Measurements from ENCODE around the gene BLOC1S3.
"Not testable (repeated sequence)": the region's sequence is repeated elsewhere in the genome, so short reads cannot be mapped to it uniquely, and the experiment has no call there.

The BLOC1S3 gene

DNA sequence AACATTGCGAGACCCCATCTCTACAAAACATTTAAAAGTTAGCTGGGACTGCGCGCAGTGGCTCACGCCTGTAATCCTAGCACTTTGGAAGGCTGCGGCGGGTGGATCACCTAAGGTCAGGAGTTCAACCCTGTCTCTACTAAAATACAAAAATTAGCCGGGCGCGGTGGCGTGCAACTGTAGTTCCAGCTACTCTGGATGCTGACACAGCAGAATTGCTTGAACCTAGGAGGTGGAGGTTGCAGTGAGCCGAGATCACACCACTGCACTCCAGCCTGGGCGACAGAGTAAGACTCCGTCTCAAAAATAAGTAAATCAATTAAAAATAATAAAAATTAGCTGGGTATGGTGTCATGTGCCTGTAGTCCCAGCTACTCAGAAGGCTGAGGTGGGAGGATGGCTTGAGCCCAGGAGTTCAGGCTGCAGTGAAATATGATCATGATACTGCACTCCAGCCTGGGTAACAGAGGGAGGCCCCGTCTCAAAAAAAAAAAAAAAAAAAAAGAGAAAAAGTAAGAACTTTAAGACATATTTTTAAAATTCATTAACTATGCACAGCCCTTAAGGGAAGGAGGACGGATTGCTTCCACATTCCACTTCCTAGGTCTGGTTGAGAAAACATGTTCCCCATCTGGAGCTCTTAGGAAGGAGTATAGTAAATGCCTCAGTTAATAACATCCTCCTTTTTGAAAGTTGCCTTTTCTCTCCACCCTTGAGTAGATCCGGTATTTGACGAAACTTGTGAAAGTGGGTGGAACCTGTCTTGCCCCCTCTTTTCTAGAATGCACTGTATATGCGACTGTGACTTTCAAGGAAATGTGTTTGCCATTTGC lies 40.5 kb downstream of the BLOC1S3 start:
- Histone ChIP-seq H3K27me3 (ENCODE audit: low read depth, low read length) (peaks cover 30% of the 10 kb centered on the region), H3K9me3 (ENCODE audit: control insufficient read depth in 1 of 2, low read length in 2 of 2) (no peaks in the 10 kb centered on the region), H3K36me3 (ENCODE audit: control insufficient read depth in 1 of 2, insufficient read depth in 2 of 2, low read length in 2 of 2) (no peaks in the 10 kb centered on the region), H3K27ac (ENCODE audit: low read length) (no peak overlapping the region), H3K4me1 (ENCODE audit: control insufficient read depth in 1 of 2, insufficient read depth in 2 of 2, low read length in 2 of 2) (peaks cover 0 to 13% of the 10 kb centered on the region in 2 donors), H3K4me3 (ENCODE audit: low read depth in 1 of 2, low read length in 2 of 2) (no peak overlapping the region)

DNA sequence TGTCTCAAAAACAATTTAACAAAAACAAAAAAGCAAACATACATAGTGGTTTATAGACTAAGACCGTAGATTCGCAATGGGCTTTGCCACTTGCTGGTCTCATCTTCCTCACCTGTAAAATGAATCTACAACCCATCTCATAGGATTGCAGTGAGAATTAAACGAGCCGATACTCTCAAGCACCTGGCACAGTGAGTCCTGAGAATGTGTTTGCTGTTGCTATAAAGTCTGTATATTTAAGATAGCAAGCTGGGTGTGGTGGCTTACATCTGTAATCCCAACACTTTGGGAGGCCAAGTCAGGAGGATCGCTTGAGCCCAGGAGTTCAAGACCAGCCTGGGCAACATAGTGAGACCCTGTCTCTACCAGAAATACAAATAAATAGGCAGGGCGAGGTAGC lies 44.1 kb downstream of the BLOC1S3 start:
- H3K4me3 ChIP-seq (ENCODE audit: low read depth in 1 of 2, low read length in 2 of 2), result no peak overlapping the region
- peaks cover 2% of the 10 kb centered on the region for H3K27me3 ChIP-seq (ENCODE audit: low read depth, low read length)

DNA sequence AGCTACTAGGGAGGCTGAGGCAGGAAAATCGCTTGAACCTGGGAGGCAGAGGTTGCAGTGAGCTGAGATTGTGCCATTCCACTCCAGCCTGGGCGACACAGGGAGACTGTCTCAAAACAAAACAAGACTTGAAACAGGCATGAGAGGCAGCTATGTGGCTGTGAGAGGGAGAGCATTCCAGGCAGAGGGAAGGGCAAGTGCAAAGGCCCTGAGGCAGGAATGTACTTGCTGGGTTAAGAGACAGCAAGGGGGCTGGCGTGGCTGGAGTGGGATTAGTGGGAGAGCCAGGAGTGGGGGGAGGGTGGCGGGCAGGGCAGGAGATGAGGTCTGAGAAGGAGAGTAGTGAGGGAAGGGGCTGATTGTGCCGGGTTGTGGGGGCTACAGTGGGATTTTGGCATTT lies 45.3 kb downstream of the BLOC1S3 start:
- Histone ChIP-seq H3K4me3 (ENCODE audit: low read depth in 1 of 2, low read length in 2 of 2) (no peak overlapping the region), H3K36me3 (ENCODE audit: control insufficient read depth in 1 of 2, insufficient read depth in 2 of 2, low read length in 2 of 2) (no peaks in the 10 kb centered on the region), H3K27ac (ENCODE audit: low read length) (no peak overlapping the region), H3K4me1 (ENCODE audit: control insufficient read depth in 1 of 2, insufficient read depth in 2 of 2, low read length in 2 of 2) (no peaks in the 10 kb centered on the region), H3K9me3 (ENCODE audit: control insufficient read depth in 1 of 2, low read length in 2 of 2) (no peaks in the 10 kb centered on the region), H3K27me3 (ENCODE audit: low read depth, low read length) (no peaks in the 10 kb centered on the region)

More for the DNA sequence above, 44.1 kb downstream of the BLOC1S3 start:
- Histone ChIP-seq H3K36me3 (ENCODE audit: control insufficient read depth in 1 of 2, insufficient read depth in 2 of 2, low read length in 2 of 2) (no peaks in the 10 kb centered on the region), H3K27ac (ENCODE audit: low read length) (no peak overlapping the region), H3K4me1 (ENCODE audit: control insufficient read depth in 1 of 2, insufficient read depth in 2 of 2, low read length in 2 of 2) (peaks cover 0 to 1% of the 10 kb centered on the region in 2 donors), H3K9me3 (ENCODE audit: control insufficient read depth in 1 of 2, low read length in 2 of 2) (no peaks in the 10 kb centered on the region)

DNA sequence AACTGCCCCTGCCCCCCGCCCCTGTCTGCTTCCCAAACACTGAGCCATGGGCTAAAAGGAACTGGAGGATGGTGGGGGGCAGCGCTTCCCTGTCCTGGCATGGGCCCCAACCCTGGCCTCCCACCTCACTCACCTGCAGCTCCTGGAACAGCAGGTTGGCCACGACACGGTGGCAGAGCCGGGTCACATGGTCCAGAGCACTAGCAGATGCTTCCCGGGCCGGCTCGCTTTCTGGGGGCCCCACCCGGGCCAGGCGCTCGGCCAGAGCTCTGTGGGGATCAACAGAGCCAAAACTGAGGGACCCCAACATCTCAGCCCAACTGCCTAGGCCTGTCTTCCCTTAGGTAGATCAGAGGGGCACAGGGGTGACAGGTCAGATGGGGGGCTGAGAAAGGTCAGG lies 46.1 kb downstream of the BLOC1S3 start:
- no peaks in the 10 kb centered on the region for H3K36me3 ChIP-seq (ENCODE audit: control insufficient read depth in 1 of 2, insufficient read depth in 2 of 2, low read length in 2 of 2)
- no peaks in the 10 kb centered on the region for H3K4me1 ChIP-seq (ENCODE audit: control insufficient read depth in 1 of 2, insufficient read depth in 2 of 2, low read length in 2 of 2)
- no peak overlapping the region for H3K27ac ChIP-seq (ENCODE audit: low read length)
- no peak overlapping the region for H3K4me3 ChIP-seq (ENCODE audit: low read depth in 1 of 2, low read length in 2 of 2)
- no peaks in the 10 kb centered on the region for H3K27me3 ChIP-seq (ENCODE audit: low read depth, low read length)
- H3K9me3 ChIP-seq (ENCODE audit: control insufficient read depth in 1 of 2, low read length in 2 of 2), result no peaks in the 10 kb centered on the region

DNA sequence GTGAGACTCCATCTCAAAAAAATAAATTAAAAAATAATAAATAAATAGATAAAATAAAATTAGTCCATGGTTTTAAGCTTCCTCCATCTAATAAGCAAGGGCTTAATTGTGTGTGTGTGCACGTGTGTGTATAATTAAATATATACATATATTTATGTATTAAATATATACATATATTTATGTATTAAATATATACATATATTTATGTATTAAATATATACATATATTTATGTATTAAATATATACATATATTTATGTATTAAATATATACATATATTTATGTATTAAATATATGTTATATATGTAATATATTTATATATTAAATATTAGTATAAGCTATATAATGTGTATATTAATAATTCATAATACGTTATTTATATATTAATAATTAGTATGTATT lies 50.5 kb downstream of the BLOC1S3 start:
- H3K9me3 ChIP-seq (ENCODE audit: control insufficient read depth in 1 of 2, low read length in 2 of 2); H3K36me3 ChIP-seq (ENCODE audit: control insufficient read depth in 1 of 2, insufficient read depth in 2 of 2, low read length in 2 of 2); H3K27me3 ChIP-seq (ENCODE audit: low read depth, low read length); H3K27ac ChIP-seq (ENCODE audit: low read length); H3K4me3 ChIP-seq (ENCODE audit: low read depth in 1 of 2, low read length in 2 of 2); H3K4me1 ChIP-seq (ENCODE audit: control insufficient read depth in 1 of 2, insufficient read depth in 2 of 2, low read length in 2 of 2): not testable (repeated sequence)
